ENCODE measurements around the gene ENTREP1.
"Not testable (repeated sequence)": the region's sequence is repeated elsewhere in the genome, so short reads cannot be mapped to it uniquely, and the experiment has no call there.

ENTREP1 gene

GRCh38 chr9:69421908-69422801 is 97.1 kb downstream of the ENTREP1 start:
- FAIRE-seq (peak; percentile 82), DNase-seq (ENCODE audit: insufficient read length) (peak; percentile 52)

DNA sequence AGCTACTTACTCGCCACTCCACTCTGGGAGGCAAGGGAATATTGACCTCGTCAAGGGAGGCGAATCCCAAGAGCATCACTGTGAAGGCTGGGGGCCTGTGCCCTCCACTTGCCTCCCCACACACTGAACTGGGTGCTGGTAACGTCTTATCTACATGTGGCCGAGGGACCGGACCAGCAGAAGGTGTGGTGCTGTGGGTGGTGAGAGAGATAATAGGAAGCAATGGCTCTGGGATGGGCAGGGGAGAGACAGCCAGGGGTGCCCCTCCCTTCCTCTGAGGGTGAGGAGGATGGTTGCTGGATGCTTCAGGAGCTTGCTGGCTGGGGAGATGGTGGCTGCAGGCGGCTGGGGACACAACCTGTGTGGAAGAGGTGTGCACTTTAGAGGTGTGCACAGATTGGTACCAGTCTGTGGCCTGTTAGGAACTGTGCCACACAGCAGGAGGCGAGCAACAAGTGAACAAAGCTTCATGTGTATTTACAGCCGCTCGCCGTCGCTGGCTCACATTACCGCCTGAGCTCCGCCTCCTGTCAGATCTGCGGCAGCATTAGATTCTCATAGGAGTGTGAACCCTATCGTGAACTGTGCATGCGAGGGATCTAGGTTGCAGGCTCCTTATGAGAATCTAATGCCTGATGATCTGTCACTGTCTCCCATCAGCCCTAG is 100.3 kb downstream of the ENTREP1 start:
- FAIRE-seq: no peak
- TF ChIP-seq TAF1 (IDR thresholded peaks at IDR 0.05; ENCODE audit: borderline replicate concordance, low read depth, low read length) (no peak), POLR2A (IDR thresholded peaks at IDR 0.05; ENCODE audit: low read depth, low read length) (no peak), POLR2AphosphoS5 (IDR thresholded peaks at IDR 0.05; ENCODE audit: low read depth, low read length) (no peak)
- no peak for DNase-seq (ENCODE audit: insufficient read length)

More at GRCh38 chr9:69421908-69422801, 97.1 kb downstream of the ENTREP1 start:
- TF ChIP-seq POLR2AphosphoS5 (IDR thresholded peaks at IDR 0.05; ENCODE audit: low read depth, low read length) (no peak), TAF1 (IDR thresholded peaks at IDR 0.05; ENCODE audit: borderline replicate concordance, low read depth, low read length) (no peak), POLR2A (IDR thresholded peaks at IDR 0.05; ENCODE audit: low read depth, low read length) (no peak)

GRCh38 chr9:69427286-69427685 is 102.3 kb downstream of the ENTREP1 start:
- DNase-seq (ENCODE audit: insufficient read length) (no peak), FAIRE-seq (no peak)
- TF ChIP-seq POLR2AphosphoS5 (IDR thresholded peaks at IDR 0.05; ENCODE audit: low read depth, low read length) (no peak), TAF1 (IDR thresholded peaks at IDR 0.05; ENCODE audit: borderline replicate concordance, low read depth, low read length) (no peak), POLR2A (IDR thresholded peaks at IDR 0.05; ENCODE audit: low read depth, low read length) (no peak)

DNA sequence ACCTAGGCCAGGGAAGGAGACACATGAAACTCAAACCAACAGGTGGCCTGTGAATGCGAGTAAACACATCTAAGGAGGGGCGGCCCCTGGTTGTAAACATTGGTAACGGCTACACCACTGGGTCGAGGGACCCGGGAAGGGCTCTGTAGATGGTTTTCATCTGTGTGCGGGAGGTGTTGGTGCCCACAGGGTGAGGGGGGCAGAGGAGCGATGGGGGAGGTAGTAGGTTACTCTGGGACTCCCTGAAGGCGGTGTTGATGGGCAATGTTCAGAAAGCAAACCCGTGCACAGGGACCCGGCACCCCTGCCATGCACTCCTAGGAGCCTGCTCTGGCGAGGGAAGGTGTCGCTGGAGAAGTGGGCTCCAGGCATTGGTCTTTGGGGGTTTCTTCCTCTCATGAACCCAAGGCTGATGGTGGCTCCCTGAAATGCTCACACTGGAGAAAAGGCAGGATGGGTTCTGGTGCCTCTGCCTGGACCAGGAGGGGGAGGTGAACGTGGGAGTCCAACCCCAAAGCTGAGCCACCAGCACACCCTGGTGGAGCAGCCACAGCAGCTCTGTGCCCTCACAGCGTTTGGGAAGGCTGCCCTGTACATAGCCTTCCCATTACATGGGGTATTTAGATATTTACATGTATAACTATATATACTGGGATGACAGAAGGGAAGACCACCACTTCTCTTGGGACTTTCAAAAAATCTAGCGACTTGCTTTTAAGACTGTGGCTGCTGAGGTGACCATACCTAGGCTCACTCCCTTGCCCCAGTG is 103.2 kb downstream of the ENTREP1 start:
- no peak for FAIRE-seq
- TF ChIP-seq POLR2AphosphoS5 (IDR thresholded peaks at IDR 0.05; ENCODE audit: low read depth, low read length) (no peak), POLR2A (IDR thresholded peaks at IDR 0.05; ENCODE audit: low read depth, low read length) (no peak), TAF1 (IDR thresholded peaks at IDR 0.05; ENCODE audit: borderline replicate concordance, low read depth, low read length) (no peak)

DNA sequence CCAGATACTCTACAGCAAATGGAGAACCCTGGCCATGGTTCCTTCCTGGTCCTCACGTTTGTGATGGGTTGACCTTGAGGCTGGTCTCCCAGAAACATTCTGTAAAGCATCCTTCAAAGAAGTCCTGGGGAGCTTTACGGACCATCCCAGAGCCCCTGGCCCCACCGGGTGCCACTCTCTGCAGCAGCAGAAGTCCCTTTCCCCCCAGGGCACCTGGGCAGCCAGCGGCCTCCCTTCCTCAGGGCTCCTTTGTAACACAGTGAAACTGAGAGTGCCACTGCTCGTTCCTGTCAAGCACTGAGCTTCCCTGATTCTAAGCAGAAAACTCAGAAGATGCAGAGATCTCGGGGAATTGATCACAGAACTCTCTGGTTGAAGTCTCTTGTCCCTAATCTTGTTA is 104.3 kb downstream of the ENTREP1 start:
- TF ChIP-seq TAF1 (IDR thresholded peaks at IDR 0.05; ENCODE audit: borderline replicate concordance, low read depth, low read length): no peak
- TF ChIP-seq POLR2A (IDR thresholded peaks at IDR 0.05; ENCODE audit: low read depth, low read length): no peak
- no peak for TF ChIP-seq POLR2AphosphoS5 (IDR thresholded peaks at IDR 0.05; ENCODE audit: low read depth, low read length)
- no peak for FAIRE-seq
- no peak for DNase-seq (ENCODE audit: insufficient read length)

More for the DNA sequence above, 103.2 kb downstream of the ENTREP1 start:
- DNase-seq (ENCODE audit: insufficient read length): no peak

DNA sequence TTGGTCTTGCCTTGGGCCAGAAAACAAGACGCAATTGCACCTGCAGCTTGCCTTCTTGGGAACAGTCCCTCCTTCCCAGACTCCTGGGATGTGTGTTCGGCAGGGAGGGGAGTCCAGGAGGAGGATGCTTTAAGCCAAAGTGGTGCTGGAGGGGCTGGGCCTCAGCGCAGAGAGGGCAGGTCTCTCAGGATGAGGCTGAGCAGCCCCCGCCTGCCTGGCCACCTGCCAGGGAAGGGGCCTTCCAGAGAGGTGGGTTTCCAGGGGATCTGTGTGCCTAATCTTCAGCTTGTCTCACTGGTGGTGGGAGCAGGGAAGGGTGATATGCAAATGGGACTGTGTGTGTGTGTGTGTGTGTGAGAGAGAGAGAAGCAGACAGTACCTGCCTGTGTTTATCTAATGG is 105.2 kb downstream of the ENTREP1 start:
- no peak for FAIRE-seq
- TF ChIP-seq TAF1 (IDR thresholded peaks at IDR 0.05; ENCODE audit: borderline replicate concordance, low read depth, low read length) (no peak), POLR2A (IDR thresholded peaks at IDR 0.05; ENCODE audit: low read depth, low read length) (no peak), POLR2AphosphoS5 (IDR thresholded peaks at IDR 0.05; ENCODE audit: low read depth, low read length) (no peak)

GRCh38 chr9:69431203-69431602 is 106.2 kb downstream of the ENTREP1 start:
- FAIRE-seq: no peak
- no peak for DNase-seq (ENCODE audit: insufficient read length)
- TF ChIP-seq POLR2AphosphoS5 (IDR thresholded peaks at IDR 0.05; ENCODE audit: low read depth, low read length): no peak
- no peak for TF ChIP-seq POLR2A (IDR thresholded peaks at IDR 0.05; ENCODE audit: low read depth, low read length)
- TF ChIP-seq TAF1 (IDR thresholded peaks at IDR 0.05; ENCODE audit: borderline replicate concordance, low read depth, low read length): no peak

More for the DNA sequence above, 105.2 kb downstream of the ENTREP1 start:
- DNase-seq (ENCODE audit: insufficient read length): no peak

DNA sequence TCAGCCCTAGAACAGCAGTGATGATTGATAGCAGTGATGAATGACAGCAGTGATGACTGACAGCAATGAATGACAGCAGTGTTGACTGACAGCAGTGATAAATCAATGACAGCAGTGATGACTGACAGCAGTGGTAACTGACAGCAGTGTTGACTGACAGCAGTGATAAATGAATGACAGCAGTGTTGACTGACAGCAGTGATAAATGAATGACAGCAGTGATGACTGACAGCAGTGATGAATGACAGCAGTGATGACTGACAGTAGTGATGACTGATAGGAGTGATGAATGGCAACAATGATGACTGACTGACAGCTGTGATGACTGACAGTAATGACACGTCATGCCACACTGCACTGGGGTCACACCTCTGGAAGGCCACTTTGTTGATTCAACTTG is 106.8 kb downstream of the ENTREP1 start:
- FAIRE-seq (no peak), DNase-seq (ENCODE audit: insufficient read length) (no peak)
- TF ChIP-seq POLR2A (IDR thresholded peaks at IDR 0.05; ENCODE audit: low read depth, low read length) (no peak), POLR2AphosphoS5 (IDR thresholded peaks at IDR 0.05; ENCODE audit: low read depth, low read length) (no peak), TAF1 (IDR thresholded peaks at IDR 0.05; ENCODE audit: borderline replicate concordance, low read depth, low read length) (no peak)

DNA sequence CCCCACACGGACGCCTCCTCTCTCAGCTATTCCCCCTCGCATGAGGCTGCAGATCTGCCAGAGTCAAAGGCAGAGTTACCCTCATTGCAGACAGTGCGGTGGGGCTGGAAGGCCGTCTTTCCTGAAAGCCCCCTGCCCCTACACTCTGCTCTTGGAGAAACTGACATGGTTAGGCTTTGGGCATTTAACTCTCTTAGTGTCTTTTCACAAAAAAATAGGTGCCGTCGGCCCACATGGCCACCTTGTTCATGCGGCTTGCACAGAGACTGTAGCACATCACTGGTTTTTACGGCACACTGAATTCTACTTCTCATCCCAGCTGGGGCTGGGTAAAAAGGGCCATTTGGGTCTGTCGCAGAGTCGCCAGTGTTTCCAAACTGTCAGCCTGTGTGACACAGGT is 107.6 kb downstream of the ENTREP1 start:
- DNase-seq (ENCODE audit: insufficient read length) (no peak), FAIRE-seq (no peak)
- TF ChIP-seq POLR2AphosphoS5 (IDR thresholded peaks at IDR 0.05; ENCODE audit: low read depth, low read length): no peak
- no peak for TF ChIP-seq TAF1 (IDR thresholded peaks at IDR 0.05; ENCODE audit: borderline replicate concordance, low read depth, low read length)
- no peak for TF ChIP-seq POLR2A (IDR thresholded peaks at IDR 0.05; ENCODE audit: low read depth, low read length)

GRCh38 chr9:69433392-69433791 is 108.4 kb downstream of the ENTREP1 start:
- DNase-seq (ENCODE audit: insufficient read length) (no peak), FAIRE-seq (no peak)
- TF ChIP-seq TAF1 (IDR thresholded peaks at IDR 0.05; ENCODE audit: borderline replicate concordance, low read depth, low read length) (no peak), POLR2AphosphoS5 (IDR thresholded peaks at IDR 0.05; ENCODE audit: low read depth, low read length) (no peak)

DNA sequence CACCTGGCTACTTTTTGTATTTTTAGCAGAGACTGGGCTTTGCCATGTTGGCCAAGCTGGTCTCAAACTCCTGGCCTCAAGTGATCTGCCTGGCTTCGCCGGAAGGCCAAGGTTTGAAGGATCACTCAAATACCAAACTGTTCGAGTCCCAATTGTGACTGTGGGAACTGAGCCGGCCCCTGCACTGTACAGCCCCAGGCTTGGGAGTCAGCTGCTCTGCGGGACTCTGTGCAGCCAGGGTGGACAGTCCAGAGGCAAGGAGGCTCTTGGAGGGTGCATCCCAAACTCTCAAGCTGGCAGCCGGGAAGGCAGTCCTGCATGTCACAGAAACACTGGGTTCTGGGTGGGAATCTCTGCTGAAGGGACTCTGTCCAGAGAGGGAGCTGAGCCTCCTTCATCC is 109.0 kb downstream of the ENTREP1 start:
- no peak for DNase-seq (ENCODE audit: insufficient read length)
- TF ChIP-seq TAF1 (IDR thresholded peaks at IDR 0.05; ENCODE audit: borderline replicate concordance, low read depth, low read length) (no peak), POLR2AphosphoS5 (IDR thresholded peaks at IDR 0.05; ENCODE audit: low read depth, low read length) (no peak), POLR2A (IDR thresholded peaks at IDR 0.05; ENCODE audit: low read depth, low read length) (no peak)
- no peak for FAIRE-seq

DNA sequence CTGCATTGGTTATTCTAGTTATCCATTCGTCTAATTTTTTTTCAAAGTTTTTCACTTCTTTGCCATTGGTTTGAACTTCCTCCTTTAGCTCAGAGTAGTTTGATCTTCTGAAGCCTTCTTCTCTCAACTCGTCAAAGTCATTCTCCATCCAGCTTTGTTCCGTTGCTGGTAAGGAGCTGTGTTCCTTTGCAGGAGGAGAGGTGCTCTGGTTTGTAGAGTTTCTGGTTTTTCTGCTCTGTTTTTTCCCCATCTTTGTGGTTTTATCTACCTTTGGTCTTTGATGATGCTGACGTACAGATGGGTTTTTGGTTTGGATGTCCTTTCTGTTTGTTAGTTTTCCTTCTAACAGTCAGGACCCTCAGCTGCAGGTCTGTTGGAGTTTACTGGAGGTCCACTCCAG is 114.6 kb downstream of the ENTREP1 start:
- not testable (repeated sequence) for FAIRE-seq; DNase-seq (ENCODE audit: insufficient read length)

DNA sequence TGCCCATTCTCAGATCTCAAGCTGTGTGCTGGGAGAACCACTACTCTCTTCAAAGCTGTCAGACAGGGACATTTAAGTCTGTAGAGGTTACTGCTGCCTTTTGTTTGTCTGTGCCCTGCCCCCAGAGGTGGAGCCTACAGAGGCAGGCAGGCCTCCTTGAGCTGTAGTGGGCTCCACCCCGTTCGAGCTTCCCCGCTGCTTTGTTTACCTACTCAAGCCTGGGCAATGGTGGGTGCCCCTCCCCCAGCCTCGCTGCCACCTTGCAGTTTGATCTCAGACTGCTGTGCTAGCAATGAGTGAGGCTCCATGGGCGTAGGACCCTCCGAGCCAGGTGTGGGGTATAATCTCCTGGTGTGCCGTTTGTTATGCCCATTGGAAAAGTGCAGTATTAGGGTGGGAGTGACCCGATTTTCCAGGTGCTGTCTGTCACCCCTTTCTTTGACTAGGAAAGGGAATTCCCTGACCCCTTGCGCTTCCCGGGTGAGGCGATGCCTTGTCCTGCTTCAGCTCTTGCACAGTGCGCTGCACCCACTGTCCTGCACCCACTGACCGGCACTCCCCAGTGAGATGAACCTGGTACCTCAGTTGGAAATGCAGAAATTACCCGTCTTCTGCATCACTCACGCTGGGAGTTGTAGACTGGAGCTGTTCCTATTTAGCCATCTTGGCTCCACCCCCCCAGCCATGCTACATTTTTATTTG is 115.4 kb downstream of the ENTREP1 start:
- not testable (repeated sequence) for DNase-seq (ENCODE audit: insufficient read length); FAIRE-seq

All from GM12892 (cell line).